Glomerular endothelial cell (primary cell): ENCODE data around the gene GCK. TPM values are rescaled to one million over a fixed set of nuclear protein-coding genes. Genes with fewer than 3 reads are reported as not detected.

Source experiments
- DNase-seq: peaks from one replicate; pipeline ENCODE4 v3.0.0-alpha.2; 2011; ENCODE audit warnings: low read depth, low spot score; ENCODE audit errors: extremely low read depth
- total RNA-seq: library from RNA; depleted of rRNA; stranded (reverse); fragments of >200 nt; gene quantifications from 2 replicates; pipeline ENCODE4 v1.2.3, GENCODE V29; 2015

GCK gene
- total RNA-seq, result 0.41 TPM in 1 of 2 replicates, not detected in the other

DNA sequence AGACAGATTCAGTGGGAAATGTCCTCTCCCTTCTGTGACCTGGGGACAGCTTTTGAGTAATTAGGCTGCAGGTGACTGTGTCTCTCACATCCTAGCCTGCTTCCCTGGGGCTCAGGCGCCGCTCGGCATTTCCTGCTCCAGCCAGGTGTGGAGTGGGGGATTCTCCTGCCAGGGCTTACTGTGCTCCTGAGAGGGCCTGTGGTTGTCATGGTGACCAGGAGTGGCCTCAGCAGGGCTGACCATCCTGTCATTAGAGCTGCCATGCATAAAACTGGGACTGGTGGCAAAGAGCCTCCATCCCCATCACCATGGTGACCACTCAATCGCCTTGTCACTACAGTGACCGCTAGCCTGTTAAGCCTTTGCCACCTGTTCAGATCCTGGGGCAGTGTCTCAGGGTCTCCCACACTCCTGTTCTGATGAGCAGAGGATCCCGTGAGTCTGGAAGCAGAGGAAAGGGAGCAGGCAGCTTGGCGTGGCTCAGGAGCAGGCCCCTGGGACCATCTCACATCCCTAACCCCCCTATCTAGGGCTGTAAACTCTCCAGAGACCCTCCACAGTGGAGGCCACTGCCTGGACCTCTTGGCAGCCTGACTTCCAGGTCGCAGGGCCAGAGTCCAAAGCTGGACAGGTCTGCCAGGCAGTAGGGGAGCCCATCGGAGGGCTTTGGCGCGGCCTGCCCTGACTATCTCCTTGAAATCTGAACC is at the start of gene GCK:
Gene GCK, minus strand, starts transcription at position 154 of the 707 bp plus-strand sequence. CDS start 486 bp downstream, outside the sequence.
- no peak for DNase-seq

DNA sequence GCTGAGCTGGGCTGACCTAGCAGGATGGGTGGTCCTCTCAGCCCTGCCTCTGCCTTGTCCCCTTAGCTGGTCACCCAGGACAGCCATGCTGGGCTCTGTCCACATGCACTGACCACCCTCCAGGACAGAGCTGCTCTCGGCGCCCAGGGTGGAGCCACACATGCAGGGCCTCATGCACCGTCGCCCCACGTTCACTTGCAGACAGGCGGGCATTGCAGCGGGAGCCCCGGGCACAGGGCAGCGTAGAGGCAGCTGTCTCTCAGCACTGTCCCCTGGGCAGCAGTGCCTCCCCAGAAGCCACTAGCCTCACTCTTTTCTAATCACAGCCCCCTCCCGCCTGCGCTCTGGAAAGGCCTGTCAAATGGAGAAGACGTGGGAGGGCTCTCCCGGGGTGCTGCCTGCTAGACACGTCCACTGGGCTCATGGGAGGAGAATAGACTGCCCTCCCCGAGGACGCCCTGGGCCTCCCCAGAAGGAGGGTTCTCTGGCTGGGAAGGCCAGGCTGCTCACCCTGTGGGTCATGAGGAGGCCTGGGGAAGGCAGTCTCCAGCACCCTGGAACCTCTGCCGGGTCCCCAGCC is 49.0 kb upstream of the GCK start:
- DNase-seq, result no peak

- no peak for DNase-seq
These were observed 48.5 kb upstream of the GCK start for GRCh38 chr7:44237696-44238095.

DNA sequence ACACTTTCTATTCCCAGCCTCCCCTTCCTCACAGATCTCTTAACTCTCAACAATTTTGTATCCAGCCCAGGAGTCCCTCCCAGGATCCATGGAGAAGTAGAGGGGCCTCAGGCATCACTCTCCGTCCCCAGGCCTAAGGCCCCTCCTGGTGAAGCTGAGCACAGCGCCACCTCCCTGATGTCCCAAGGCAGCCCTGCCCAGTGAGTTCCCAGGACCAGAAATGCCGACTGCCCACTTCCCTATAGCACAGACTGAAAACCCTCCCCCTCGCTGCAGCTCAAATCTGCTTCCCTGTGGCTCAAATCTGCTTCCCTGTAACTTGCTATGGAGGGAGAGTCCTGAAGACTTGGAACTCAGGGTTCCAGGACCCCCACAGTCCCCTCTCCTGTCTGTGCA is 47.1 kb upstream of the GCK start:
- DNase-seq, result no peak

DNA sequence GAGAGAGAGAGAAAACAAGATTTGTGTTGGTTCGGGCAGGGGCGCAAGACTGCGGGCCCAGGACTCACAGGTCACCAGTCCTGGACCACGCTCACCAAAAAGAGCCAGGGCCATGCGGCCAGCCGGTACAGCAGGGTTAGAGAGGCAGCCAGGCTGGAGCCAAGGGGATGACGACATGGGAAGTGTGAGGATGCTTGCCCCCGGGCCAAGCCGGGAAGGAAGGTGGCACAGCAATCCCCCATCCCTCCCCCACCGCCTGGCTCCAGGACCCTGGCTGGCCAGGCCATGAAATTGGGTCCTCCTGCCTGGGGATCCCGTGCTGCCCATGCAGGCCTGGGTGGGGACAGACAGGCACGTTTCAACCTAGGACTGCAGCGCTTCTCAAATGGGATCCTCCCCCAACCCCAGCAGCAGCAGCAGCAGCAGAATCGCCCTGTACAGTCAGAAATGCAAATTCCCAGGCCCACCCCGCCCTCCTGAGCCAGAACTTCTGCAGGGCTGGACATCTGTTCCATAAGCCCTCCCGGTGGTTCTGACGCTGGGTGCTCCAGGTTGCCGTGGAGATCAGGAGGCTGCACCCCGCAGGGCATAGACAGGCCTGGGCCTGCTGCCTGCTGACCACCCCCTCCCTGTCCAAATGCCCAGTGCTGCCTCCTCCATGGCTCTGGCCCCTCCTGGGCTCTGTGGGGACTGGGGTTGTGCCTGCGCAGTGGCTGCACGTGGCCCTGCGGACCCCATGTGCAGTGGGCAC is 46.5 kb upstream of the GCK start:
- no peak for DNase-seq

GRCh38 chr7:44235066-44235465 is 45.8 kb upstream of the GCK start:
- DNase-seq, result no peak

GRCh38 chr7:44232901-44233715 is 43.9 kb upstream of the GCK start:
- DNase-seq, result no peak

DNA sequence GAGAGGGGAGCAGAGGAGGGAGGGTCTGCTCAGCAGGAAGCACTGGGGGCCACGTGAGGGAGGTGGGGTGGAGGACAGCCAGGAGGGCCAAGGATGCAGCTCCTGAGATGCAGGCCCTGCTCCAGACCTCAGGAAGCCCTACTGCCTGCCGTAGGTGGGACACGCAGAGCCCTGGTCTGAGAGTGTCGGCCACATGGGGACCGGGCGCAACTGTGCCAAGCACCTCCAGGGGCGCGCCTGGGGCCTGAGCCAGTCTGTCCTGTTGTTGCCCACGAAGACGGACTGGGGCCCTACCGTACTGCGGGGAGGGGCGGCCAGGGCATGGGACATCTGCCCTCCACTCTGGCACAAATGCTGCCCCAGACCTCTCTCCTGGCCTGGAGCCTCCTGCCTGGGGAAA is 43.2 kb upstream of the GCK start:
- no peak for DNase-seq

GRCh38 chr7:44231088-44231487 is 41.8 kb upstream of the GCK start:
- DNase-seq, result no peak

DNA sequence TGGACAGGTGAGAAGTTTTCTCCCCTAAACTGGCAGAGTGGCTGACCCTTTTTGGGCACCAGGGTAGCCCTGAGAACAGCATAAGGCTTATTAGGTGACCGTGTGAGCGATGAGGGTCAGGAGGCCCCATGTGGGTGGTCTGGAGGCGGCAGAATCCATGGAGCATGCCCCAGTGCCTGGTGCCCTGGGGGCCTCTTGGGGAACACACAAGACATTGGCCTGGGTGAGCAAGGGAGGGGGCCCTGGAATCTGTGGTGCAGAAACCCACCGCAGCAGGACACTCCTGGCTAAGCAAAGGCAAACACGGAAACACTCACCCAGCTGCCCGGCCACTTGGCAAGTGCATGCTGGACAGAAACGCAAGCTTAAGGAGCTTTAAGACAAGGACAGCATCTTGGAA is 41.0 kb upstream of the GCK start:
- DNase-seq, result no peak

- DNase-seq, result no peak
These were observed 40.4 kb upstream of the GCK start for GRCh38 chr7:44229546-44230105.

DNA sequence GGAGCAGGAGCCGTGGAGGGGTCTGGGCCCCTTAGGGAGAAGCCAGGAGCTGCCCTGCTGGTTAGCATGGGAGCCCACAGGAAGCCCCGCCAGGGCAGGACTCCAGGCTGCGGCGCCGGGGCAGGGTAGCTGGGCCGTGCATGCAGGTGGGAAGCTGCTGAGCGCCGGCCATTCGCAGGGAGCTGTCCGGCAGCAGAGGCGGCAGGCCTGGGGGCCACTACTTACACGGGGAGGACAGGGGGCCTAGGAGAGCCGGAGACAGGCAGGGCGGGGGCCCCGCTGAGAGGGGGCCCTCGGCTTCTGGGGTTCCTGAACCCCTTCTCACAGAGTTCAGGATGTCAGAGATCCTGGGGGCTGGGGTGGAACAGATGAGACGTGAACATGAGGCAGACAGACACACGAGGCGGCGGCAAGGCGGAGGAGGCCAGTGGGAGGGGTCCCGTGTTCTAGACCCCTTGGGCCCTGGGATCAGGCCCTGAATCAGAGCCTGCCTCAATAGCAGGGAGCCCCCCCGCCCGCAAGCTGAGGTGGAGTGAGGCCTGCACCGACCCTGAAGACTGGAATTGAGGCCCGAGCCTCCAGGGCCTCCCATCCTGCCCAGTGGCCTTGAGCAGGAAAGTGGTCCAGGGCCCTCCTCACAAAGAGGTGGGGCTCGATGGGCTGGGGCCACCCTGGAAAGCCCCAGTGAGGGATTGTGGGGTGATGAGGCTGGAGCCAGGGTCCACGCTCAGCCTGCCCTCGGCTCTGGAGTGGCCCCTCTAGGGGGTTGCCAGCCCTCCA is 39.5 kb upstream of the GCK start:
- DNase-seq, result no peak

DNA sequence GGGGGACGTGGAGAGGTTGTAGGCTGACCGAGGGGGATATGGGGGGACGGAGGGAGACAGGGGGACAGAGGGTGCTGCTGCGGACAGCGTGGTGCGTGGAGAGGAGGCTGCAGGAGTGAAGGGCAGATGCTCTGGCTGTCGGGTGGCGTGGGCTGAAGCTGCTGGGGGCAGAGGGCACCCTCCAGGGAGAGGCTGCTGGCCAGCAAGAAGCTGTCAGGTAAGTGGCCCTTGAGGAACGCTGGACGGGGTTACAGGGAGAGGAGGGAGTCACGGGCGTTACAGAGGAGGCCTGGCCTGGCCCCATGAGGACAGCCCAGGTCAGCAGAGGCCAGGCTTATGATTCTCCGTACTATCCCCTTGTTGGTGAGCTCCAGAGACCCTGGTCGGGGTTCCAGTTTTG is 38.7 kb upstream of the GCK start:
- no peak for DNase-seq

- DNase-seq, result no peak
These were observed 37.1 kb upstream of the GCK start for GRCh38 chr7:44226396-44226753.

DNA sequence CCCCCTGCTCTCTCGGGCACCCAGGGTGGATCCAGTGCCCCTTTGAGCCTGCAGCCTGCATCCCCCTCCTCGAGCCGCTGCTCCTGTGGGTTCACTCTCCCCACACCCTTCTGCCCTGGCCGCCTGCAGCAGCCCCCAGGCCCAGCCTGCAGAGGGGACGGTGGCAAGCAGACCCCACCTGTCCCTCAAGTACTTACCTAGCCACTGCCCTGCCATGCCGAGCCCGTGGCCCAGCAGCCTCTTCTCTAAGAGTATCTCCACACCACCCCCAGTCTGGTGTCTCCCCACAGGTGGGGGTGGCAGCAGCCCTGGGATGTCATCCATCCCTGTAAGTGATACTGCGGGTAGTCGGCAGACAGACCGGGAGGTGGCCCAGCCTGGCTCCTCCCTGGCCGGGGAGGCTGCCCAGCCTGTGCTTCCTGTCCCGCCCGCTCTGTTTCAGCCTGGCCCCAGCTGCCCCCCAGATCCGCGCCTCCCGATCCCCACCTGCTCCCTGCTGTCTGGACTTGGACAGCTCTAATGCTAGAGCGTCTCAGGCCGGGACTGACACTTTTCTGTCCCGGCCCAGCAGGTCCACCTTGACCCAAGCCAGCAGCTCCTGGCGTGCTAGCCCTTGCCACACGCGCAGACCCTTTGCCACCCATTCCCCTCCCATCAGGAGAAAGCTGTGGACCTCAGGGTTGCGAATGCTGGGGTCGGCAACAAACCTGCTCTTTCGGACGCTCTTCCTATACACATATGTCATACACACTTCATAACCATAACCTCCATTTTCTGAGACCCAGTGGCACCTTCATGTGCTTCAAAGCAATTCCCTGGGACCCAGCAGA is 36.5 kb upstream of the GCK start:
- DNase-seq, result no peak

DNA sequence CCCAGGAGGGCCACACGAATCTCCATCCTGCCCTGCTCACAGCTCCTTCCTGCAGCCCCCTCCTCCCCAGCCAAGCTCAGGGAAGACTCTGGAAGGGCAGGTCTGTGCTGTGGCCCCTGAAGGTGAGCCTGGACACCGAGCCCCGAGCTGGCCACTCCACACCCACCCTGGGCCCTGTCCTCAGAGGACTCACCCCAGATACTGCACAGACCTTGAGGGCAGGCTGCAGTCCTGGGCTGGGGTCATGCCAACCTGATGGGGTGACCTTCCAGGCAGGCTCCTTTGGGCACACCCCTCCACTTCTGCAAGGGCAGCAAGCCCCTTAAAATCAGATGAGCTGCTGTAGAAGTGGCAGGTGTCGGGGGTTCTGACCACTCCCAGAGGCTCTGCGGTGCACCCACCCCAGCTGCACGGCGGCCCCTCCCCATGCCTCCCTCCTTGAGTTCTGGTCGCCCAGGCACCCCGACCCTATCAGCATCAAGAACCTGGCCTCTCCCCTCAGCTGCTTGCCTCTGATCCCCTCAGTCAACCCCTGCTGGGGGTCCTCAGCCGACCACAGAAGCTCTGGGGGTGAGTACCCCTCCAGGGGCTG is 35.8 kb upstream of the GCK start:
- DNase-seq, result no peak

DNA sequence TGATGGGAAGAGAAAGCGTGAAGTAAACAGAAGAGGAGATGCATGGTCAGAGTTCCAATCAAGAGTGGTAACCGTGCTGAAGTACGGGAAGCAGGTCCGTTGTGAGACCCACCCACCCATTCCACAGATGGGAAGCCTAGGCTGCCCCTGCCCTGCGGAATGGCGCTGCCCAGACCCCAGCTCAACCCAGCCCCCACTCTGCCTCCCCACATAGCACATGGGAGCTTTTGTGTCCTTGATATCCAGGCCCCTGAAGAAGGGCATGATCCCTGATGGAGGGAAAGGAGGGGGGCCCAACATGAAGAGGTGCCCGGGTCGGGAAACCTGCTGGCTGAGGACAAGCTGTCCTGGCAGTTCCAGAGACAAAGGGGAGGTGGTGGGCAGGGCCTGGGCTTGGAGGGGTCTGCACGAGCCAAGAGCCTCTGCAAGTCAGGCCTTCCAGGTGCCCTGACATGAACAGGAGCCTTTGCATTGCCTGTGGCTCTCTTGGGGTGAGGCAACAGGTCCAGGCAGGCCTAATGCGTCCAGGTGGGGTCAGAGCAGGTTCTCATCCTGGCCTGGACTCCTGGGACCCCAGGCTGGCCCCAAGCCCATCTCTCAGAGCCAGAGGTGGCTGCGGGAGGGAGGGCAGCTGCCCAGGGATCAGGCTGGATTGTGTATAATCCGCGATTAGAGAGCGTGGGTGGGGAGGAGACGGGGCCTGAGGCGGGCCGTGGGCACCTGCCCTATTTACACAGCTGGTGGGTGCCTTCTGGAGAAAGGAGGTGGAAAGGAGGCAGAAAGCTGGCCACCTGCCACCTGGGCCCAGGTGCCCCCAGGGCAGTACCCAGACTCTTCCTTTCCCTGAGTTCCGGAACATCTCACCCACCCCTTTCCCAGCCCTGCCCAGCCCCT is 35.1 kb upstream of the GCK start:
- no peak for DNase-seq
